AG04450 (cell line): Measurements from ENCODE around the gene SHANK2. TPM values are rescaled to one million over a fixed set of nuclear protein-coding genes. Genes with fewer than 3 reads are reported as not detected.

Experiments
- CTCF ChIA-PET: fragments of 300-600, 350-600 bp; formaldehyde crosslinking; extraction: SDS; loops from one replicate; lab custom pipeline; 2022; ENCODE audit warnings: antibody characterized with exemption, inconsistent platforms; lab: Charles Lee
- POLR2A ChIA-PET: fragments of 350-600 bp; formaldehyde crosslinking; extraction: SDS; loops from one replicate; lab custom pipeline; 2021; ENCODE audit warnings: antibody characterized with exemption, inconsistent platforms; lab: Yijun Ruan, JAX
- DNase-seq: peaks from one replicate; pipeline ENCODE4 v3.0.0-alpha.2; 2011; ENCODE audit warnings: low read depth, low spot score
- H3K27ac ChIP-seq: one replicate; pipeline ENCODE4 v1.5.1; 2012; ENCODE audit warnings: low read depth, low read length, control low read depth
- H3K27me3 ChIP-seq: one replicate; pipeline ENCODE4 v1.6.0; 2012; ENCODE audit warnings: low read length; ENCODE audit not compliant: control insufficient read depth, insufficient read depth
- H3K4me3 ChIP-seq: 2 replicates; pipeline ENCODE4 v1.5.1; 2011; ENCODE audit warnings: mild to moderate bottlenecking, low read depth, low read length, control low read depth
- H3K9me3 ChIP-seq: 2 replicates; pipeline ENCODE4 v1.5.1; 2012; ENCODE audit warnings: low read length; ENCODE audit not compliant: control insufficient read depth, insufficient read depth
- polyA plus RNA-seq: library from polyadenylated mRNA; depleted of rRNA; stranded (reverse); fragments of >200 nt; gene quantifications from 2 replicates; pipeline ENCODE4 v1.2.3, GENCODE V29; 2011
- TF ChIP-seq, protein P1 (sequence below): IDR thresholded peaks from 2 replicates; pipeline ENCODE4 v1.5.1; 2011; ENCODE audit warnings: low read depth, low read length, control low read depth, inconsistent platforms

The SHANK2 gene
- polyA plus RNA-seq, 1 experiment, result 0.72 TPM

GRCh38 chr11:71210861-71211260 is 41.5 kb downstream of the SHANK2 start:
- no peaks in the 10 kb centered on the region for H3K27me3 ChIP-seq
- POLR2A ChIA-PET, result interaction anchor here (0.7 kb wide), 2 partner anchors 28 to 51 kb away, joined by 4 to 11 read pairs; no protein-coding TSS in a partner anchor
- DNase-seq, result no peak
- H3K9me3 ChIP-seq, result peaks cover 42% of the 10 kb centered on the region
- TF ChIP-seq, protein P1, sequence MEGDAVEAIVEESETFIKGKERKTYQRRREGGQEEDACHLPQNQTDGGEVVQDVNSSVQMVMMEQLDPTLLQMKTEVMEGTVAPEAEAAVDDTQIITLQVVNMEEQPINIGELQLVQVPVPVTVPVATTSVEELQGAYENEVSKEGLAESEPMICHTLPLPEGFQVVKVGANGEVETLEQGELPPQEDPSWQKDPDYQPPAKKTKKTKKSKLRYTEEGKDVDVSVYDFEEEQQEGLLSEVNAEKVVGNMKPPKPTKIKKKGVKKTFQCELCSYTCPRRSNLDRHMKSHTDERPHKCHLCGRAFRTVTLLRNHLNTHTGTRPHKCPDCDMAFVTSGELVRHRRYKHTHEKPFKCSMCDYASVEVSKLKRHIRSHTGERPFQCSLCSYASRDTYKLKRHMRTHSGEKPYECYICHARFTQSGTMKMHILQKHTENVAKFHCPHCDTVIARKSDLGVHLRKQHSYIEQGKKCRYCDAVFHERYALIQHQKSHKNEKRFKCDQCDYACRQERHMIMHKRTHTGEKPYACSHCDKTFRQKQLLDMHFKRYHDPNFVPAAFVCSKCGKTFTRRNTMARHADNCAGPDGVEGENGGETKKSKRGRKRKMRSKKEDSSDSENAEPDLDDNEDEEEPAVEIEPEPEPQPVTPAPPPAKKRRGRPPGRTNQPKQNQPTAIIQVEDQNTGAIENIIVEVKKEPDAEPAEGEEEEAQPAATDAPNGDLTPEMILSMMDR, result no peak
- no peak overlapping the region for H3K27ac ChIP-seq
- CTCF ChIA-PET, result no interaction called here
- no peak overlapping the region for H3K4me3 ChIP-seq

DNA sequence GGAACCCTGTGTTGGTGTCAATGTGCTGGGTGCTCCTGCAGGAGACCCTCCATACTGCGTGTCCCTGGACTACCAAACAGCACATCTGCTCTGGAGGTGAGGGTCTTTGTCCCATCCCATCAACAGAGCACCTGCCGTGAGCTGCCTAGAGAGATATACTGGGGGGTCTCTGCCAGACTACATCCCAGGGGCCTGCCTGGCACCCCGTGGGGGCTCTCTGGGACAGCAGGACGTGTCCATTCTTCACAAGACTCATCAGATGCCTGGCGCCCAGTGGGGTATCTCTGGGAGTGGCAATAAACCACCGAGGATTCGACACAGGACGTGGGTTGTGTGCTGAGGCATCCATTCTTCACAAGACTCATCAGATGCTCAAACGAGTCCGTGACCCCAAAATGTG is 42.7 kb downstream of the SHANK2 start:
- CTCF ChIA-PET, result no interaction called here
- DNase-seq, result no peak
- no peaks in the 10 kb centered on the region for H3K27me3 ChIP-seq
- peaks cover 38% of the 10 kb centered on the region for H3K9me3 ChIP-seq
- TF ChIP-seq, protein P1, result no peak
- H3K4me3 ChIP-seq, result no peak overlapping the region
- H3K27ac ChIP-seq, result no peak overlapping the region
- POLR2A ChIA-PET, result no interaction called here

- TF ChIP-seq, protein P1, result no peak
- peaks cover 39% of the 10 kb centered on the region for H3K9me3 ChIP-seq
- no peak overlapping the region for H3K4me3 ChIP-seq
- ChIA-PET POLR2A (no interaction called here), CTCF (no interaction called here)
- no peak for DNase-seq
- no peaks in the 10 kb centered on the region for H3K27me3 ChIP-seq
- H3K27ac ChIP-seq, result no peak overlapping the region
These were observed 43.2 kb downstream of the SHANK2 start for GRCh38 chr11:71209181-71209580.

DNA sequence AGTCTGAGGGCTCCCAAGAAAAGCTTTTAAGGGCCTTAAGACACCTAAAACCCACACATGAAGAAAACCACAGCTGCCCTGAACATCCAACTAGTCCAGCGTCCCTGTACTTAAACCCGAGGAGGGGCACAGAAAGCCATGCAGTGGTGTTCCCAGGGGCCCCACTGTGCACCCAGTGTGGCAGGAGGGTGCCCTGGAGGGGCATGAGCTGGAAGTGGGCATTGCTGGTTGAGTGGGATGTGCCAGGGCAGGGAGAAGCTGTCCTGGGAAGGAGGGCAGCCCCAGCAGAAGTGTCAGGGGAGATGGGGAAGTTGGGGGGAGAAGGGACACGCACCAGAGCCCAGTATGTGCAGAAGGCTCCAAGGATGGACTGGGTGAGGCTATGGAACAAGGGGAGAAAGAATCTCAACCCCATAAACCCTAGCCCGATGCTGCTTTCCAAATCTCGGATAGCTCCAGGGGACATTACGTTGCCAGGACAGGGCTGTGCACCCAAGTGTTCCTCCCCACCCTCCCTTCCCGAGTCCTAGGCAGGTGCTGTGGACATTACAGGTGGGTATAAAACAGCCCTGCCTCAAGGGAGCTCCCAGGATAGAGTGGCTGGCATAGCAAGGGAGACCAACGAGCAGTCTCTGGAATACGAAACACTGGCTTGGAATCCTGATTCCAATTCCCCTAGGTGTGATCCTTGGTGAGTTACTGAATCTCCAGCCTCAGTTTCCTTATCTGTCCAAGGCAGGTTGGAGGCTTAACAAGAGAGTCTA is 44.2 kb downstream of the SHANK2 start:
- TF ChIP-seq, protein P1, result no peak
- Histone ChIP-seq H3K9me3 (peaks cover 40% of the 10 kb centered on the region), H3K27ac (no peak overlapping the region), H3K4me3 (no peak overlapping the region), H3K27me3 (no peaks in the 10 kb centered on the region)
- ChIA-PET POLR2A (no interaction called here), CTCF (no interaction called here)
- no peak for DNase-seq

GRCh38 chr11:71207563-71207962 is 44.8 kb downstream of the SHANK2 start:
- no peak overlapping the region for H3K4me3 ChIP-seq
- ChIA-PET POLR2A (no interaction called here), CTCF (no interaction called here)
- H3K27me3 ChIP-seq, result no peaks in the 10 kb centered on the region
- no peak for DNase-seq
- no peak overlapping the region for H3K27ac ChIP-seq
- H3K9me3 ChIP-seq, result peaks cover 39% of the 10 kb centered on the region
- TF ChIP-seq, protein P1, result no peak
